ENCODE results near the gene ITGAV.

The ITGAV gene

DNA sequence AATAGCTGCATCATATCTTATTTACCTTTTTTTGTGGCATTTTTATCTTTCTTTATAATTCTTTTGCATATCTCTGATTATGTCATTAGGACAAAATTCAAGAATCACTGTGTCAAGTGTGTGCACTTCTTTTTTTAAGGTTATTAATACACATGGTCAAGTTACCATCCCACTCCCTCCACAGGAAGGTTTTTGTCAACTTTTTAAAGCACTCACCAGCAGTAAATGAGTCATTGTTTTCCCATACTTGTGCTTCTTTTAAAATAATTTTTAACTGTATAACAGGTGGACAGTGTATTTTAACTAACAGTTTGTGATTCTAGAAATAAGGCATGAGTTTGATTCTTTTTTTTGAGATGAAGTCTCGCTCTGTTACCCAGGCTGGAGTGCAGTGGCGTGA lies 58.3 kb downstream of the ITGAV start:
- TF ChIP-seq, protein P1, sequence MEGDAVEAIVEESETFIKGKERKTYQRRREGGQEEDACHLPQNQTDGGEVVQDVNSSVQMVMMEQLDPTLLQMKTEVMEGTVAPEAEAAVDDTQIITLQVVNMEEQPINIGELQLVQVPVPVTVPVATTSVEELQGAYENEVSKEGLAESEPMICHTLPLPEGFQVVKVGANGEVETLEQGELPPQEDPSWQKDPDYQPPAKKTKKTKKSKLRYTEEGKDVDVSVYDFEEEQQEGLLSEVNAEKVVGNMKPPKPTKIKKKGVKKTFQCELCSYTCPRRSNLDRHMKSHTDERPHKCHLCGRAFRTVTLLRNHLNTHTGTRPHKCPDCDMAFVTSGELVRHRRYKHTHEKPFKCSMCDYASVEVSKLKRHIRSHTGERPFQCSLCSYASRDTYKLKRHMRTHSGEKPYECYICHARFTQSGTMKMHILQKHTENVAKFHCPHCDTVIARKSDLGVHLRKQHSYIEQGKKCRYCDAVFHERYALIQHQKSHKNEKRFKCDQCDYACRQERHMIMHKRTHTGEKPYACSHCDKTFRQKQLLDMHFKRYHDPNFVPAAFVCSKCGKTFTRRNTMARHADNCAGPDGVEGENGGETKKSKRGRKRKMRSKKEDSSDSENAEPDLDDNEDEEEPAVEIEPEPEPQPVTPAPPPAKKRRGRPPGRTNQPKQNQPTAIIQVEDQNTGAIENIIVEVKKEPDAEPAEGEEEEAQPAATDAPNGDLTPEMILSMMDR (IDR thresholded peaks at IDR 0.05): no peak

DNA sequence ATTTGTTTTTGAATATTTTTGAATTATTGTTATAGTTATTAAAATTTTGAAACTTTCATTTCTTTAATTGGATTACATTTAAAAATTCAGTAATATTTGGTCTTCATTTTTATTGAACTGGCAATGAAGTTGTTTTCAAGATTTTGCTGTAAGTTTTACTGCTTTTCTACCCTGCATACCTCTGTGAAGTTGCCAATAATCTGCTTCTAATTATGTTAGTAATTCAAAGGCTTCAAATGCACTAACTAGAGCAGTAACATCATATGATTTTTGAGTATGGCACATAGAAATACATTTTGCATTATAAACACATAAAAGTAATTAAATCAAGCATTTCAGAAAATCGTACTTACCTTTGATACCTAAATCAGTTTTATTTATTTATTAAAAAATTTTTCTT lies 63.7 kb downstream of the ITGAV start:
- TF ChIP-seq, protein P1 (IDR thresholded peaks at IDR 0.05): no peak

DNA sequence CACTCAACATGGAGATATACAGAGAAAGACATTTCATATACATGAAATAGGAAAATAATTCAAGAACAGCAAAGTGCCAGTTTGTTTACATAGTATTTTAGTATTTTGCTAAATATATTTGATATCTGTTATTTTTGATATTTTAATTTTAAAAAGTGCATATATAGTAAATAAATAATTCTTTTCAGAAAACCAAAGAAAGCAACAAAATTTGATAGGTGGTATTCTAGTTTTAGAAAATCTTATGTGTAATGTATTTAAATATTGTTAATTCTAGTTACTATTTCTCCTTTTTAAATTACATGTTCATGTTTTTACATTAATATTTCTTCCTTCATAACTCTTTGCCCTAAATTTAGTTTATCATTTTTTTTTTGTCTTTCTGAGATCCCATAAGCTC lies 69.5 kb downstream of the ITGAV start:
- TF ChIP-seq, protein P1 (IDR thresholded peaks at IDR 0.05): no peak

DNA sequence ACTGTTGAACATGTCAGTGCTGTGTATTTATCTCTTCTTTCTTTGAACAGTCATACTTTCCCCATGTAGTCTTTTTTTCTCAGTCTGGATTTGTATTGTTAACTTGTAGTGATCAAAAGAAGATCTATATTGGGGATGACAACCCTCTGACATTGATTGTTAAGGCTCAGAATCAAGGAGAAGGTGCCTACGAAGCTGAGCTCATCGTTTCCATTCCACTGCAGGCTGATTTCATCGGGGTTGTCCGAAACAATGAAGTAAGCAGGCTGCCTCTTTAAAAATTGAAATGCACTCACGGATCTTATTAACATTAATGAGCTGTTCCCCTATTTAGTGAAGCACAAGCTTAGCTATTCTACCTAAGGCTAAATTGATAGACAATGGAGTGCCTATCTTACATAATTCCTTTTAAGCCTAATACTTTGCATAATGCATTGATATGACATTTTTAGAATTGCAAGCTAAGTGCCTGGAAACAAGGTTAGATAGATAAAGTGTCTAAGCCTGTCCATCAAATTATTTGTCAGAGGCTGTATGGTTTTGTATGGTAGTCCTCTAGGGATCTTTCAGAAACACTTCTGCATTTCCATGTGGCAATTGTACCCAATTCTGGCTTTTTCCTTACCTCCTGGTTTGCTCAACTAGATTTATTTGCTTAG lies 74.7 kb downstream of the ITGAV start:
- TF ChIP-seq, protein P1 (IDR thresholded peaks at IDR 0.05): no peak

DNA sequence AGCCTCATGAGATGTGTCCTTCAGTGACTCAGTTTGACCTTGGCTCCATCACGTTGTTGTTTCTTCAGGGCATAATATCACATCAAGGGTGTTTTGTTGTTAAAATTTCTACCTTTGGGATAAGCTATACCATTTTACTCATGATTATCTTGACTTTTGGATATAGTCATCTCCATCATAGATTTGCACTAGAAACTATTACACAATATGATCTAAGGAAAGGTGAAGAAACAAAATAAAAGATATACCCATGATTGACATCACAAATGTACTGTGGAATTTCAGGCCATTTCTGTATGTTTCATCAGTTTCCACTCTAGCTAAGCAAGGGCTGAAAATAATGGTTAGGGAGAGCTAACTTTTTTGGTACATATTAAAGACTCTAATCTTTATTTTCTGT lies 79.3 kb downstream of the ITGAV start:
- TF ChIP-seq, protein P1 (IDR thresholded peaks at IDR 0.05): no peak

DNA sequence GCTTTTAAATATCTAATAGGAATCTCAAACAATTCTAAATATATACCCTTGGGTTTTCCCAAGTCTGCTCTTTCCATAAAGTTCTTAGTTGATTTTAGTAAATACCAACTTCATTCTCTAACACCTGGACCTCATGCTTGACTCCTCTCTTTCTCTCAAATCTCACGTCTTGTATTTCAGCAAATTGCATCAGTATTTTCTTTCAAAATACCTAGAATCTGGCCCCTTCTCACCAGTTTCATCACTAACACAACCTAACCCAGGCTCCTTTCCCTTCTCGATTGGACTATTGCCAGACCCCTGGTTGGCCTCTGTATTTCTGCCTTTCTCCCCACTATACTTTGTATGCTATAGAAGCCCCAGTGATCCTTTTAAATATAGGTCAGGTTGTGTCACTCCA lies 81.0 kb downstream of the ITGAV start:
- TF ChIP-seq, protein P1 (IDR thresholded peaks at IDR 0.05): no peak

DNA sequence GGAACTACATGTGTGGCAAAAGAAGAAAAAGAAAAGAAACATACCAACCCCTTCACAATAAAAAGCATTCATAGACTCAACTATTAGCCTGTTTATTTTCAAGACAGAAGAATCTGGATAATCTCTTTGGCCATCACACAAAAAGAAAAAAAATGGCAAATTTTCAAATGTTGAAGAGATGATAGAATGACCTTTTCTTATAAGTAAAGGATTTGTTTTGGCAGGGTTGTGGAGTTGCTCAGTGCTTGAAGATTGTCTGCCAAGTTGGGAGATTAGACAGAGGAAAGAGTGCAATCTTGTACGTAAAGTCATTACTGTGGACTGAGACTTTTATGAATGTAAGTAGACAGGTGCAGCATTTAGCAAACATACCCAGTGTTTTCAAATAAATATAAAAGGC lies 85.5 kb downstream of the ITGAV start:
- TF ChIP-seq, protein P1 (IDR thresholded peaks at IDR 0.05): no peak

DNA sequence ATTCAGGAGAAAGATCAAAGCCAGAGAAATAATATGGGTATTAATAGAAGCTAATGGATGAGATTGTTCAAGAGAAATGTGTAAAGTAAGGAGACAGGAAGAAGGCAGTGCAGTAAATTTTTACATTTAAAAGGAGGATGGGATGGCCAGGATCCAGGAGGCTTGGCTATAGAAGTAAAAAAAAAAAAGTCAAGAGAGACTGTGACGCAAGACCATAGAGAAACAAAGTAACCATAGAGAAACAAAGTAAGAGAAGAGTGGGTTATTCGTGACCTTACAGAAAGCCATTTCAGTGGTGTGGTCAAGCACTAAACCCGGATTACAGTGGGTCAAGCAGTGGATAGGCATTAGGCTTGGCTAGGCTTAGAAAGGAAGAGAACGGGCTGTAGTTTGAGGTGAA lies 93.5 kb downstream of the ITGAV start:
- TF ChIP-seq, protein P1 (IDR thresholded peaks at IDR 0.05): no peak
